Gastrocnemius medialis (tissue), 4 donors: ENCODE data around the gene ZBTB45.

ENCODE experiments used
- POLR2A ChIP-seq, 2 donors: fragments of 450-650 bp; IDR thresholded peaks; one replicate each; pipeline ENCODE4 v1.6.1; 2017; ENCODE audit warnings: antibody characterized with exemption in 2 of 2, mild to moderate bottlenecking in 2 of 2, moderate library complexity in 2 of 2
- TF ChIP-seq, protein P1 (sequence below), 5 experiments: fragments of 450-650 bp in 3 of 5; fragments of 200-600 bp in 2 of 5; sonication (generic) in 2 of 5; IDR thresholded peaks in 4 of 5; conservative IDR thresholded peaks in 1 of 5; 1 replicate in 4 of 5; 2 replicates in 1 of 5; pipeline ENCODE4 v1.5.1; 2016 to 2019; ENCODE audit warnings: antibody characterized with exemption in 5 of 5, mild to moderate bottlenecking in 3 of 5, moderate library complexity in 3 of 5

DNA sequence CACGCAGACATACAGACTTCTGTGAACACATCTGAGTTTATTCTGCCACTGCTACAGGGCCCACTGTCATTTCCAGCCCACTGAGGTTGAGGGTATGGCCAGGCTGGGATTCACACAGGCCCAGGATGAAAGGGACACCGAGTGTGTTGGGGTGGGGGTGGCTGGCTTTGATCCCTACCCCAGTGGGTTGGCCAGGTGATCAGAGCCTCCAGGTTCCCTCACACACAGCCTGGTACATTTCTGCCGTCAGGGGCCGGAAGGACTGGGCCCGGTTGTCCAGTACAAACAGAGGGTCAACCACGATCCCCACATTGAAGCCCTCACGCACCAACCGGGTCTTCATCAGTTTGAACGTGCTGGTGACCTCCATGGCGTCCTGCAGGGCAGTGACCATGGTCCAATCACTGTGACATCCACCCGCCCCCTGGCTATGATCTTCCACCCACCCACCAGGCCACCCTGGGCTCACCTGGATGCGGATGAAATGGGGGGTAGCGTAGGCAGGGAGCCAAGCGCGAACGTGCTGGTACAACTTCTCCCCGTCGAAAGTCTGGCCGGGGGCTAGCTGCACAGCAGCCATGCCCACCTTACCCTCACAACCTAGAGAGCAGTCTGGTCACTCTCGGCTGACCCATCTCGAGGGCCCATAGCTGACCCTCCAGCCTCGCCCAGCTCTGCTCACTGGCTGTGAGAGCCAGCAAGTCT lies 21.1 kb downstream of the ZBTB45 start:
- TF ChIP-seq, protein P1, sequence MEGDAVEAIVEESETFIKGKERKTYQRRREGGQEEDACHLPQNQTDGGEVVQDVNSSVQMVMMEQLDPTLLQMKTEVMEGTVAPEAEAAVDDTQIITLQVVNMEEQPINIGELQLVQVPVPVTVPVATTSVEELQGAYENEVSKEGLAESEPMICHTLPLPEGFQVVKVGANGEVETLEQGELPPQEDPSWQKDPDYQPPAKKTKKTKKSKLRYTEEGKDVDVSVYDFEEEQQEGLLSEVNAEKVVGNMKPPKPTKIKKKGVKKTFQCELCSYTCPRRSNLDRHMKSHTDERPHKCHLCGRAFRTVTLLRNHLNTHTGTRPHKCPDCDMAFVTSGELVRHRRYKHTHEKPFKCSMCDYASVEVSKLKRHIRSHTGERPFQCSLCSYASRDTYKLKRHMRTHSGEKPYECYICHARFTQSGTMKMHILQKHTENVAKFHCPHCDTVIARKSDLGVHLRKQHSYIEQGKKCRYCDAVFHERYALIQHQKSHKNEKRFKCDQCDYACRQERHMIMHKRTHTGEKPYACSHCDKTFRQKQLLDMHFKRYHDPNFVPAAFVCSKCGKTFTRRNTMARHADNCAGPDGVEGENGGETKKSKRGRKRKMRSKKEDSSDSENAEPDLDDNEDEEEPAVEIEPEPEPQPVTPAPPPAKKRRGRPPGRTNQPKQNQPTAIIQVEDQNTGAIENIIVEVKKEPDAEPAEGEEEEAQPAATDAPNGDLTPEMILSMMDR (IDR thresholded peaks at IDR 0.05 in 4 of 5, conservative IDR thresholded peaks at IDR 0.05 in 1 of 5), result no peak
- TF ChIP-seq POLR2A (IDR thresholded peaks at IDR 0.05), result no peak
